ENCODE data around the gene IL22. TPM values are rescaled to one million over a fixed set of nuclear protein-coding genes. Genes with fewer than 3 reads are reported as not detected.
"Not testable (repeated sequence)": the region's sequence is repeated elsewhere in the genome, so short reads cannot be mapped to it uniquely, and the experiment has no call there.

IL22 gene
- total RNA-seq, 1 donor from 2014 or later = 4.0 TPM

DNA sequence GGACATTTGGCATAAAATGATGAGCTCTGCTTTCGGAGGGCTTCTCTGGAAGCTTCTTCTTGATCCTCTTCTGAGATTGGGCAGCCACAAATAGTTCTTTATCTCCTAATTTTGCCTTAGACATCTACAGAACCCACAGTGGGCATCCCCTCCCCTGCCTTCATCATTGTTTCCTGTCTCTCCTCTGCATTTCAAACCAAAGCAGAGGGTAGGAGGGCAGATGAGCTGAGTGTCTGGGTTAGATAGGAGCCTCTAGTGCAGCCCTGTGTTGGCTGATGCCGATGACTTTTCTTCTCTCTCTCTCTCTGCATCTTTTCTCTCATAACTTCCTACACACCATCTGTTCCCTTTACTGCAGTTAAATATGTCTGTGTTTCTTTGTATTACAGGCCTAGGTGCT is 19.3 kb downstream of the IL22 start:
- intact Hi-C loops (cut with micrococcal nuclease) = no loop called here

DNA sequence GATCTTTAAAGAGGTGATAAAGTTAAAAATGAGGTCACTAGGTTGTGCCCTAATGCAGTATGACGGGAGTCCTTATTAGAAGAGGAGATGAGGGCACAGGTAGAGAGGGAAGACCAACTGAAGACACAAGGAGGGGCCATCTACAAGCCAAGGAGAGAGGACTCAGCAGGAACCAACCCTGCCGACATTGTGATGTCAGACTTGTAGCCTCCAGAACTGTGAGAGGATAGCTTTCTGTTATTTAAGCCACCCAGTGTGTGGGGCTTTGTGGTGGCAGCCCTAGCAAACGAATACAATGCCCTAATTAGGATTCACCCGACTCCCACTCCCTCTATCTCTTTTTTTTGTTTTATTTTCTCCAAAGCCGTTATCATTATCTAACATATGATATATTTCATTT is 19.9 kb downstream of the IL22 start:
- intact Hi-C loops (cut with micrococcal nuclease) = no loop called here

DNA sequence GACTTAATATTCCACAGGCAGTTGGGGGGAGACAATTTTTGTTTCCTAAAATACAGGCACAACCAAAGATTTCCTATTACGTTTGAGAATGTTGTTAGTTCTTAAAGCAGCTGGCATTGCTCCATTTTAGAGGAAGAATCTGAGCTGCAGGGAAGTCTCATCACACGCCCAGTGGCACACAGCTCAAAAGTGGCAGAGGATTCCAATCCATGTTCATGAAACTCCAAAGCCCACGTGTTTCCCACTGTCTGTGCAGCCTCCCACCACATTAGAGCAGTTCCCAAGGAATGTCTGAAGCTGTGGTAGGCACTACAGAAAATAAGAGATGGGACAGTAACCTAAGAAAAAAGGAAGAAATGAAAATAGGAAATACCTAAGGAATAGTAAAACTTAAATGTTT is 21.7 kb downstream of the IL22 start:
- intact Hi-C loops (cut with micrococcal nuclease) = loop anchor here (1.0 kb wide), 2 partner anchors 10 to 28 kb away; no protein-coding TSS in a partner anchor

DNA sequence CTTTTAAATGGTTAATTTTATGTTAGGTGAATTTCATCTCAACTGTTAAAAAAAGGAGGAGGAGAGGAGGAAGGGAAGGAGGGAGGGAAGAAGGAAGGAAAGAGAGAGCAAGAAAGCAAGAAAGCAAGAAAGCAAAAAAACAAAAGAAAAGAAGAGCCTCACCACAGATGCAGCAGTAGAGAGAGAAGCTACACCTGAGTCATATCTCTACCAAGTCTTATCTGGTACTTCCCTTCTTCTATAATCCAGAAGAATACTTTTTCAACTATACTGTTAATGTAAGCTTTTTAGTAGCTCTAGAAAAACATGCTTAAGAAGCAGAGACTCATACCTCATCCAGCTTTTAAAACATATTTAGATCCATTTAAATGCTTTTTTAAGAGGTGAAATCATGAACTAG is 22.2 kb downstream of the IL22 start:
- intact Hi-C loops (cut with micrococcal nuclease) = loop anchor here (1.0 kb wide), 2 partner anchors 10 to 28 kb away; no protein-coding TSS in a partner anchor

DNA sequence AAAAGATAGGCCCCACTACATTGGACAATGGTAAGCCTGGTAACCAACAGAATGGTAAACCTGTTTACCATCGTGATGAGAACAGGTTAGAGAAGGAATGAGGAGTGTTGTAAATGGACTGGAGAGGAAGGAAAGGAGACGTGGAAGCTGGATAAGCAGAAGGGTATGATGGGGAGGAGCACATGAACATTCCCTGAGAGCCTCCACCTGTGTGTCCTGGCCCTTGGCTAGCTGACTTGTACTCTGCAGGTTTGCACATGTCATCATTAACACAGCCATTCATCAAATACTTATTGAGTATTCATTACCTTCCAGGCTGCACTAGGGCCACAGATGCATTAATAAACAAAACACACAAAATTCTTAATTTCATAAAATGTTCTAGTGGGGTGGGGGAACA is 23.4 kb downstream of the IL22 start:
- intact Hi-C loops (cut with micrococcal nuclease) = loop anchor here (10.0 kb wide), 2 partner anchors 455 to 575 kb away; partner anchors contain the start of genes MDM2 and NUP107

DNA sequence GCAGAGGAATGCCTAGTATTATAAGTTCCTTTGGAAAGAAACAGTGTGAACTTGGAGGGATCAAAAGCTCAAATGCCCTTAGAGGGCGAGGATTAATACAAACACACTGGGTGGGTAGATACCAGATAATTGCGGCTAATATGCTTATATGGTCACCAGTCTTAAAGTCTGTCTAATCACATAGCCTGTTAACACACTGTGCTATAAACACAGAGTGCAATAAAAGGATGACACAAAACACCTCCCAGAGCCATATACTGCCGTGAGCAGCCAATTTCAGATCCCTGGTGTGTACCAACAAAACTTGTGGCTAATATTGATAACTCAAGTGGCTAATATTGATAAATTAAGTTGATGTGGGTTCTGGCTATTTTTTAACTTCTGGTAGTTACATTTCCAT is 26.0 kb downstream of the IL22 start:
- intact Hi-C loops (cut with micrococcal nuclease) = loop anchor here (10.0 kb wide), 2 partner anchors 457 to 577 kb away; partner anchors contain the start of genes MDM2 and NUP107

DNA sequence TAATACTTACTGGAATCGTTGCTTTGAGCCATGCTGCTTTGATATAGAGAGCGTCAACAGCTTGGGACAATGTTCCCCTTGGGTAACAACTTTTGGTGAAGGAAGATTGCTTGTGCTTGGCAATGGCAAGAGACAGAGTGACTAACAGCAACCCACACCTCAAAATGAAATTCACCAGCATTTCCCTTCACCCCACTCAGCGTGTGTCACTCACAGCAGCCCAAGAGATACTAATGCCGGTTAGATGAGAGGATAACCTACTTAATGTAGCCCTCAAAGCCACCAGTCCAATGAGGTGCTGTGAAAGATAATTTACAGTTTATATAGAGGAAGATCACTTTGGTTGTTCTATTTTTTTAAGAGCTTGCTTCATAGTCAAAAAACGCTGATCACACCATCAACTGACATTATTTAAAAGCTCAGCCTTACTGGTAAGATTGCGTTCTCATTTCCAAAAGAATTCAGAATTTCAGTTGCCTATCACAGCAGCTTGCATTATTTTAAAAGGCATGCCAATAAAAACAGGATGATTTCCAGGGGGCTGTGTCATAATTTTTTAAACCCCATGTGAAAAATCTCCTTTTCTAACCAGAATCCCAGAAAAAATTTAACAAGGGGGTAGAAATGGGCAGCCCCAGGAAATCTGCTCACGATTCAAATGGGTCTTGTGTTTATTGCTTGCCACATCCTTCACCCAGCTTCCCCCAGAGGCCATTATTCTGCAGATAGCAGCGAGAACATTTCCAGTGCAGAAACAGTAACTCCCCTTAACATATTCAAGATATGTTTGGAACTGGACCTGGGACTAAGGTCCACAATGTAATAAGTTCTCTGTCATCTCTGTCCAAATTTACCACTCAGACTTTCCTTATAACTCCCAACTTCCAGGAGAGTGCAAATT is 27.6 kb downstream of the IL22 start, which contains the start of gene IL26:
IL26 (minus strand) TSS at position 235 of the 901 bp plus-strand sequence; CDS start at position 181, 54 bp downstream.
- intact Hi-C loops (cut with micrococcal nuclease) = loop anchor here (10.0 kb wide), 2 partner anchors 459 to 579 kb away; partner anchors contain the start of genes MDM2 and NUP107

DNA sequence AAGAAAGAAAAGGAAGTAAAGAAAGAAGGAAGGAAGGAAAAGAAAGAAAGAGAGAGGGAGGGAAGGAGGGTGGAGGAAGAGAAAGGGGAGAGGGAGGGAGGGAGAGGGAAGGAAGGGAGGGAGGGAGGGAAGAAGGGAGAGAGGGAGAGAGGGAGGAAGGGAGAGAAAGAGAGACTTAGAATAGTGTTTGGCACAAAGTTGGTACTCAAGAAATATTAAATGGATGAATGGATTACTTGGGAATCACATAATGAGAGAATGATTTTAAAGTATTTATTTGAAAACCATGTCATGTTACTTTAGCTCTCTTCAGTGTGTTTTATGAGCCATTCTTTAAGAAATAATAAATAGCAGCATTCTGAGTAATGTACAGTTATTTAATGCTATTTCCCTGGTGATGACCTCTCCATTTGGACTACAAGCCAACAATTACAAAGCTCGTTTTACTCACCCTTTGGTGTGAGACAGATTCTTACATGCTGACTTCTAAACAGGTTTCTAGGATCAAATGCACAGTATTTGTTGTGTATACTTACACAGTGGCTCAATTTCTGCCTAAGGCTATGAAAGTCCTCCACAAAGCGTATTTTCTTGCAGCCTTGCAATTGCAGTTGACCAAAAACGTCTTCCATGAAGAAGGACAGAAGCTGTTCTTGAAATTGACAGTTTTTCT is 28.7 kb downstream of the IL22 start:
- intact Hi-C loops (cut with micrococcal nuclease) = loop anchor here (5.0 to 10.0 kb wide), 4 partner anchors 108 to 580 kb away; partner anchors contain the start of genes MDM1, MDM2, NUP107 and RAP1B

DNA sequence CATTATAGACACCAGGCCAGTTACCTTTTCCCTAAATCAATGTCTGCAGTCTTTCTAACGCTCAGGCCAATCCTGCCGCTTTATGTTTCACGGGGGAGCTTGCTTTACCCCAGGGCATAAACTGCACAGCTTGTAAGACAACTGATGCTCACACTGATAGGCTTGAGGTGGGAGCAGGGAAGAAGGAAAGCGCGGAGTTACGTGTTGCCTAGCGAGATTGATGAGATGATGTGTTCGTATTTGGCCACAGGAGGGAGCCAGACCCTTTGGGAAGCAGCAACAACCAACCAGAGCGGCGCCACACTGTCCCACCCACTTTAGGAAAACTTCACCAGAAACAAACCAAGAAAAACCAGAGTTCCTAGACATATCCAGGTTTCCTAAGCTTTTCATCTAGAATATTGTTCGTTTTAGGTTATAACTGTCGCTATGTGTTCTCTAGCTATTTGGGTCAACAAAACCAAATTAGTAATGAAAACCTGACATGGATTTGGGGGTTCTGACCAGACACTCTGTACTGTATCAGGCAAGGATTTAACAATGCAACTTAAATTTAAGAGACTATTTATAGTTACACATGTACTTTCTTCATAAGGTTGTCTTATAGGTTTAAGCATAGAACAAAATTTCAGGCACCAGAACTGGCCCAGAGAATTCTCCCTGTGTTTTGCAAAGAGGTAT is 30.2 kb downstream of the IL22 start:
- intact Hi-C loops (cut with micrococcal nuclease) = loop anchor here (1.0 to 10.0 kb wide), 16 partner anchors 13 to 868 kb away; partner anchors contain the start of genes IFNG, MDM1, MDM2 and NUP107

DNA sequence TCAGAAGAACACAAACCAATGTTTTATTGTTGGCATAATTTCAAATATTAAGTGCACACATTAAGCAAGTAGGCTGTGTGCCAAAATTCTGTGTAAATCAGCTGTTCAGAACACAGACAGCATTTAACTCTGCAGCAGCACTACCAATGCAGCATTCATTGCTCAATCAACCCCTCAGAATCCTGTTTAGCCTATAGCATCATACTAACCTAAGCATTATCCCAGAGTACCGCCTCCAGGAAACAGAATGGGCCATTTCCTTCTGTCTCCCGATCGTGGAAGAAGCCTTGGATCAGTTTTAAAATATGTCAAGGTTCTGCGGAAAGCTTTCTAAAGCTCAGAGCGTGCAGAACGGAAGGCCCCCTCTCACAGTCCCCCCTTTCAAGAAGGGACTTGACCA is 31.1 kb downstream of the IL22 start:
- intact Hi-C loops (cut with micrococcal nuclease) = loop anchor here (2.0 to 10.0 kb wide), 8 partner anchors 36 to 868 kb away; partner anchors contain the start of genes MDM1, MDM2, NUP107 and RAP1B

DNA sequence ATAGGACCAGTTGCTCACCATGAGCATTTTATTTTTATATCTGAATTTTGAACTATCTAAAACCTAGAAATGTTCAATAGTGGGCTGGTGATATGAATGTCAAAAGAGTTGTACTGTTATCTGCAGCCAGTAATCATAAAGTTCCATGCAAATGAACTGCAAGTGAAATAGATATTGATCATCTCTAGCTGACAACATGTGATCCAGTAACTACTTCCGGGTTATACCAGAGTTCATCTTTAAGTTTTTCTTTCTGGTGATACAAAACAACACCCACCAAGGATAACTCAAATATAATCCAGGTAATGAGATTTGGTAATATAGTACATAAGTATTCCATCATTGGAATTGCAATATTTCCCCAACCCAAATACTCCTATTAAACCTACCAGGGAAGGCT is 31.9 kb downstream of the IL22 start:
- intact Hi-C loops (cut with micrococcal nuclease) = loop anchor here (5.0 to 10.0 kb wide), 4 partner anchors 111 to 583 kb away; partner anchors contain the start of genes MDM1, MDM2, NUP107 and RAP1B

DNA sequence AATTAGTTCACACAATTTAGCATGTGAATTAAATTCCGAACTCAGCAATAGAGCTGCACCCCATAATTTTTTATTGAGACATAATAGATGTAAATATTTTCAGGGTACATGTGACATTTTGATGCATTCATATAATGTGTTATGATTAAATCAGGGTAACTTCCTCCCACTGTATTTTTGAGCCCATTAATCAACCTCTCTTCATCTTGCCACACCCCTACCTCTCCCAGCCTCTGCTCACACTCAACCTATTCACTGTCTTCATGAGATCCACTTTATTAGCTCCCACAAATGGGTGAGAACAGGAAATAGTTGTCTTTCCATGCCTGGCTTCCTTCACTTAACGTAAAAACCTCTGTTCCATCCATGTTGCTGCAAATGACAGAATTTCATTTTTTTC is 42.5 kb downstream of the IL22 start:
- intact Hi-C loops (cut with micrococcal nuclease) = no loop called here

DNA sequence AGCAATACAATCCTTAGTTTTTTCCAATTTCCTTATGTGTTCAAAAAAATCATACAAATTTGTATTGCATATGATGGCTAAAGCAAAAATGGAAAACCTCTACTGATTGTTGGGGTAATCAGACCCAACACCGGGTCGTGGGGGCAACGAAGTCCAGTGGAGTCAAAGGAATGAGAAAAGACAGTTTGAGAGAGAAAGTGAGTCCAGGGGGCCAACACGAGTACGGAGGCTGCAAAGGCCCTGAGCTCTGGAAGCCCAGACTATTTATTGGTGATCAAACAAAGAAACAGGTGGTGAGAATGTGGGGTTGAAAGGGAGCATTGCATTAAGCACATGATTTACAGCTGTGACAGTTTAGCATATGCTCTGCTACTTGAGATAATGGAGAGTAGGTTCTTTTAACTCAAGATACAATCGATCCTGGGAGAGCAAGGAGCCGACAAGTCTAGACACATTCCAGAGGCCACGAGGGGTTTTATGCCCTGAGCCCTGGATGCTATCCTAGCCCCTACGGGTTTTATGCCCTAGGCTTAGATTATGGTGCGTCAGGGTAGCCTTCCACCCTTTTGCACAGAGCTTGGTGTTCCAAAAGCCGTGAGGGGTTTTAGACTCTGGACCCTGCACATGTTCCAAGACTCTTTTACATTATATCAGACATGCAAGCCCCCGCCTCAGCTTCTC is 44.2 kb downstream of the IL22 start:
- intact Hi-C loops (cut with micrococcal nuclease) = not testable (repeated sequence)

DNA sequence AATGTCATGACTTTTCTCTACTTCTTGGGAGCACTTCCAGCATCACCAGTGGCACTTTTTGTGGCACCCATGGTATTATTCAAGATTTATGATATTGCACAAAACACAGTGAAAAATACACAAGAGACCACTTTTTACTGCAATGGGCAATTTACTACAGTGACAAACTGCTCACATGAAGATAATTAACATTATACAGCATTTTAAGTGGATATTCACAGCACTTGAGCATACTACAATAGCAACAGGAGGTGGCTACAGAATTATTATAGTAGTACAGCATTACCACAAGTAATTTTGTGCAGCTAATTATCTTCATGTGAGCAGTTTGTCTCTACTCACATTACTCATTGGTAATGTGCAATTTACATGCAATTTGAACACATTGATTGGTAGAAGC is 46.1 kb downstream of the IL22 start:
- intact Hi-C loops (cut with micrococcal nuclease) = no loop called here

DNA sequence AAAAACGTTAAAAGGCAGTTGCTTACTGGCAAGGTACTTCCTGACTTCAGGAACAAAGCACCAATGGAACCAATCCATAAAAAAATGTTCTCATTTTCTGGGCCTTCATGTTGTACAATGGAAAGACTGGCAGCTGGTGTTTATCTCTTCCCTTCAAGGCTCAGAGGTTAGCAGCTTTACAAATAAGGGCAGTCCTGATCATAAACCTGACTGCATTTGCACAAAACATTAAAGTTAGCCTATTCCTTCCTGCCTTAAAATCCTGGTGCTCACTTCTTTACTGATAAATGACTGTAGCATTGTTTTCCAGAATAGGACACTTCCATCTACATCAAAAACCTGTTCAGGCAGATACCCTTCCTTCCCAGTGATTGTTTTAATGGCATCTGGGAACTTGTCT is 47.0 kb downstream of the IL22 start:
- intact Hi-C loops (cut with micrococcal nuclease) = no loop called here

DNA sequence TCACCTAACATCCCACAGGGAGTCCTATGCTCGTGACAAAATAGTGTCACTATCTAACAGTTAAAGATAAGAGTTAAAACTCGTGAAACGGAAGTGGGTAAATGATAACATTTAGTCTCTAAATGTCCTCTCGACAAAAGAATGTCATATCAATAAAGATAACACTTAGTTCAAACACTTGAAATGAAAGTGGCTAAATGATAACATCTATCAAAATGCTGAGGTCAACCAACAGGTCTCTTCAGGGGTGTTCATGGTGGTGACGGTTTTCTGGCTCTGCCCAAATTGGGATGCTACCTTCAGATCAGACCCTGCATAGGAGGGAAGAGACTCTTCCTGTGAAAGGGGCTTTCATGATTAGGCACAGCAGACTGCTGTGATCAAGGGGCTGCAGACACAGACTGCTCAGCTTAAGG is 49.9 kb downstream of the IL22 start:
- intact Hi-C loops (cut with micrococcal nuclease) = loop anchor here (5.0 kb wide), 1 partner anchor 161 kb away; no protein-coding TSS in a partner anchor

DNA sequence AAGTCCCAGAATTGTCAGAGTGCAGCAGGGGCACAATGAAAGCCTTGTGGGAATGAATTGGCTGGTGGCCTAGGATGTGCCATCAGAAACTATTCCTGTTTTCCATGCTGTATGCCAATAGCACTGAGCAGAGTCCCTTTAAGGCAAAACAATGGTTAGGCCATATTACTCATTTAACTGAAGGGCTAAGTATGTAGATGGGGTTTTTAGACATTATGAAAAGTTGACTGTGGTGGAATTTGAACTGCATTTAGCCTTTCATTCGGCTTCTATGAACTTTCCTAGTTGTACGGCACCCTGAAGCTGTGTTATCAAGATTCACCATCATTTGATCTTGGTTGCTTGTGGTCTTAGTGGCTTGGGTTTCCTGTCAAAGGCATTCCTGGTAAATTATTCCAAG is 52.5 kb downstream of the IL22 start:
- intact Hi-C loops (cut with micrococcal nuclease) = loop anchor here (5.0 kb wide), 1 partner anchor 159 kb away; no protein-coding TSS in a partner anchor

DNA sequence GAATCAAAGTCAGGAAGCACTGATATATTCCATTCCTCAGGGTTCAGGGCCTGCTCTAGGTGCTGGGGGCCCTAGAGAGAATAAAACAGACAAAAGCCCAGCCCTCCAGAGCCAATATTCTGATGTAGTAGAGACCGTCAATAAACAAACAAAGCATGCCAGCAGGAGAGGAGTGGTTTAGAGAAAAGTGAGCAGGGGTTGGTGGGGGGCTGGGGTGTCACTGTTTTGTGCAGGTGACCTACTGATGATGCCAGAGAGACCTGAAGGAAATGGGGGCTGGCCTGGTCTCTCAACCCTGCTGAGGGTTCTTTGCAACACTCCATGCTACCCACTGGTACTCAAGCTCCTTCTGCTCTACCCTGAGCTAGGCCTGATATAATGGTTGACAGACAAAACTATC is 54.3 kb downstream of the IL22 start:
- intact Hi-C loops (cut with micrococcal nuclease) = no loop called here

DNA sequence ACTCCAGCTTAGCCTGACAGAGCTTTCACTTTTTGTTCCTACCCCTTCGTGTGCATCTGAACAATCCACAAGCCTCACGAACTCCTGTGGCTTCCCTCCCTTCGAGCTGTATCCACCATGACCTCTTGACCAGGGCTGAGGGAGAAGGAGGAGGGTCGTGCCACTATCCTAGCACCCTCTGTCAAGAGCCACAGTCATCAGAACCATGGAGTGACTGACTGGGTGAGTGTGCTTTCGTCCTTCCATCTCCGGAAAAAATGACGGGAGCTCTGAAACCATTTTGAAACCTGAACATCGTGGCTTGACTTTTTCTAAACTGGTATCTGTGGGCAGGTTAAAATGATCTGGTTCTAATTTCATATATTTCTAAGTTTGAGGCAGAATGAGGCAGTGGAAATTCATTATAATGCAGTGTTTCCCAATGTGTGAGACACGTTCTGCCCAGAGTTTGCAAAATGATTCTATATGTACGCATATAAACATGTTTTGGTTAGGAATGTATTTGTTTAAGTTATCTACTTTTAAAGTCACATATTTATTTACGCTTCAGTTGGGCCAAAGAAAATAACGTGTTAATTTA is 54.8 kb downstream of the IL22 start:
- intact Hi-C loops (cut with micrococcal nuclease) = loop anchor here (1.0 kb wide), 1 partner anchor 8 kb away; no protein-coding TSS in a partner anchor
